ENCODE measurements around the gene STAB1. TPM values are rescaled to one million over a fixed set of nuclear protein-coding genes. Genes with fewer than 3 reads are reported as not detected.

STAB1 gene
- total and polyA plus RNA-seq, 2 of the 13 experiments (the other 11 are each of a cell fraction or from before 2014, with no cell fraction given) = 0.09 to 0.34 TPM

DNA sequence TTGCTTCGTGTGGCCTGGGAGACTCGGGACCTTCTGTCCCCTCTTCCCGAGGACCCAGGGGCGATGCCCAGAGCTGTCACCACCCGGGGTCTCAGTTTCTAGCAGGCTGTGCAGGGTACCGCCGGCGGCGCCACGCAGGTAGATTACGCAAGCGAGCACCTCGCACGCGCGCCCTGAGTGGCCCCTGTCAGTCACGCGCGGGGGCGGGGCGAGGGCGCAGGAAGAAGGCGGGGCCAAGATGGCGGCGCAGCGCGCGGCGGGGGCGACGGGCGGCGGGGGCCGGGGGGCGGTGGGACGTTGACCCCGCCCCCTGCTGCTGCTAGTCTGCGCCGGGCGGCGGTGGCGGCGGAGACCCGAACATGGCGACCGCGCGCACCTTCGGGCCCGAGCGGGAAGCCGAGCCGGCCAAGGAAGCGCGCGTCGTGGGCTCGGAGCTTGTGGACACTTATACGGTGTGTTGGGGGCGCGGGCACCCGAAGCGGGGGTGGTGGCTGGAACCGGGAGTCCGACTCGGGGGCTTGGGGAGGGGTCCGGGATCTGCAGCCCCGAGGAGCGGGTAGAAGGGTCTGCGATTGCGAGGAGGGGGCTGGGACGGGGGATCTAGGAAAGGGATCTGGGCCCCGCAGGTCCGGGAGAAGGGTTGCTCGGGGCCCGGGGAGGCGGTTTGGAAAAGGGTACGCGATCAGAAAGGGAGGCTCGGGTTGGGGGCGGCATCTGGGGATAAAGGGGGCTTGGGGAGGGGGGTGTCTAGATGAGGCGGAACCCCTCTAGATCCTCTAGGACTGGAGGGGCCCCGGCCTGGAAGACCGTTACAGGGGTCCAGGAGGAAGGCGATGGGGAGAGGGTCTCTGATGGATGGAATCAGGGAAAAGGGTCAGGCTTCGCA is 39.6 kb upstream of the STAB1 start, which contains the start of gene NISCH (continued):
- TF ChIP-seq, protein P1, sequence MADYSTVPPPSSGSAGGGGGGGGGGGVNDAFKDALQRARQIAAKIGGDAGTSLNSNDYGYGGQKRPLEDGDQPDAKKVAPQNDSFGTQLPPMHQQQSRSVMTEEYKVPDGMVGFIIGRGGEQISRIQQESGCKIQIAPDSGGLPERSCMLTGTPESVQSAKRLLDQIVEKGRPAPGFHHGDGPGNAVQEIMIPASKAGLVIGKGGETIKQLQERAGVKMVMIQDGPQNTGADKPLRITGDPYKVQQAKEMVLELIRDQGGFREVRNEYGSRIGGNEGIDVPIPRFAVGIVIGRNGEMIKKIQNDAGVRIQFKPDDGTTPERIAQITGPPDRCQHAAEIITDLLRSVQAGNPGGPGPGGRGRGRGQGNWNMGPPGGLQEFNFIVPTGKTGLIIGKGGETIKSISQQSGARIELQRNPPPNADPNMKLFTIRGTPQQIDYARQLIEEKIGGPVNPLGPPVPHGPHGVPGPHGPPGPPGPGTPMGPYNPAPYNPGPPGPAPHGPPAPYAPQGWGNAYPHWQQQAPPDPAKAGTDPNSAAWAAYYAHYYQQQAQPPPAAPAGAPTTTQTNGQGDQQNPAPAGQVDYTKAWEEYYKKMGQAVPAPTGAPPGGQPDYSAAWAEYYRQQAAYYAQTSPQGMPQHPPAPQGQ (CRISPR knock-in tag; IDR thresholded peaks at IDR 0.05; ENCODE audit: borderline replicate concordance) = no peak
- no peak for TF ChIP-seq U2AF1 (optimal IDR thresholded peaks at IDR 0.05; ENCODE audit: low read depth, low read length)
- TF ChIP-seq ZNF138 (CRISPR knock-in tag; IDR thresholded peaks at IDR 0.05; ENCODE audit: low read depth) = 0 out of 2 replicates have a peak, but pooled peaks have one; percentile 28
- TF ChIP-seq ZNF329 (CRISPR knock-in tag; IDR thresholded peaks at IDR 0.05; ENCODE audit: low read depth) = no peak
- TF ChIP-seq CSRNP2 (CRISPR knock-in tag; conservative IDR thresholded peaks at IDR 0.05; ENCODE audit: low read depth) = no peak; the same call in 1 of the 2 replicates
- no peak for TF ChIP-seq ZSCAN22 (CRISPR knock-in tag; IDR thresholded peaks at IDR 0.05)
- no peak for TF ChIP-seq ZNF34 (CRISPR knock-in tag; IDR thresholded peaks at IDR 0.05; ENCODE audit: borderline replicate concordance)
- TF ChIP-seq HNRNPH1 (optimal IDR thresholded peaks at IDR 0.05; ENCODE audit: low read depth, low read length) = no peak
- TF ChIP-seq ZBTB37 (CRISPR knock-in tag; IDR thresholded peaks at IDR 0.05) = no peak
- TF ChIP-seq PCBP2 (optimal IDR thresholded peaks at IDR 0.05; ENCODE audit: low read depth, low read length, poor library complexity, severe bottlenecking) = no peak
- TF ChIP-seq, protein P2, sequence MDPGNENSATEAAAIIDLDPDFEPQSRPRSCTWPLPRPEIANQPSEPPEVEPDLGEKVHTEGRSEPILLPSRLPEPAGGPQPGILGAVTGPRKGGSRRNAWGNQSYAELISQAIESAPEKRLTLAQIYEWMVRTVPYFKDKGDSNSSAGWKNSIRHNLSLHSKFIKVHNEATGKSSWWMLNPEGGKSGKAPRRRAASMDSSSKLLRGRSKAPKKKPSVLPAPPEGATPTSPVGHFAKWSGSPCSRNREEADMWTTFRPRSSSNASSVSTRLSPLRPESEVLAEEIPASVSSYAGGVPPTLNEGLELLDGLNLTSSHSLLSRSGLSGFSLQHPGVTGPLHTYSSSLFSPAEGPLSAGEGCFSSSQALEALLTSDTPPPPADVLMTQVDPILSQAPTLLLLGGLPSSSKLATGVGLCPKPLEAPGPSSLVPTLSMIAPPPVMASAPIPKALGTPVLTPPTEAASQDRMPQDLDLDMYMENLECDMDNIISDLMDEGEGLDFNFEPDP (CRISPR knock-in tag; conservative IDR thresholded peaks at IDR 0.05) = no peak
- TF ChIP-seq WIZ (CRISPR knock-in tag; IDR thresholded peaks at IDR 0.05) = no peak
- TF ChIP-seq HOXA5 (CRISPR knock-in tag; IDR thresholded peaks at IDR 0.05) = no peak
- TF ChIP-seq CAMTA2 (CRISPR knock-in tag; IDR thresholded peaks at IDR 0.05; ENCODE audit: borderline replicate concordance) = no peak
- no peak for TF ChIP-seq ZNF570 (CRISPR knock-in tag; IDR thresholded peaks at IDR 0.05; ENCODE audit: borderline replicate concordance)
- TF ChIP-seq ZNF17 (CRISPR knock-in tag; IDR thresholded peaks at IDR 0.05) = no peak
- TF ChIP-seq ZNF280B (CRISPR knock-in tag; IDR thresholded peaks at IDR 0.05; ENCODE audit: borderline replicate concordance) = no peak; the same call in 1 of the 2 replicates
- TF ChIP-seq AKAP8 (CRISPR knock-in tag; IDR thresholded peaks at IDR 0.05) = no peak
- TF ChIP-seq KLF13 (CRISPR knock-in tag; IDR thresholded peaks at IDR 0.05) = no peak
- no peak for TF ChIP-seq EZH2 (conservative IDR thresholded peaks at IDR 0.05; ENCODE audit: low read depth, low read length)
- no peak for TF ChIP-seq ZNF780A (CRISPR knock-in tag; IDR thresholded peaks at IDR 0.05)

All from HepG2 (cell line).